ENCODE data around the gene CTDSP2.
"Not testable (repeated sequence)": the region's sequence is repeated elsewhere in the genome, so short reads cannot be mapped to it uniquely, and the experiment has no call there.

CTDSP2 gene

DNA sequence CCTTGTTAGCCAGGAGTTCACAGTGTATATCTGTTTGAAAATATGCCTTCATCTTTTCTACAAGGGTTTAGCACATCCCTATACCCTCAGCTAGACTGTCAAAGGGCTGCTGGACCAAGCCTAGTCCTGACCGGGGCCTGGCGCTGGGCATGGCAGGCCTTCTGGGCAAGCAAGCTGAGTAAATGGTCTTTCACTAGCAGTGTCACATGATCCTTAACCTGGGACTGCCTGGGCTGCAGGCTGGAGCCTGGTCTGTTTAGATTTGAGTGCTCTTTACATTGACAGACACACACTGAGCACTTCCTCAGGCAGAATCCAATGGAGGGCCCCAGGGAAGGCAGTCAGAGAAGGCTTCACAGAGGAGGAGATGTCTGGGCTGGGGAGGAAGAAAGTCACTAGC is 21.1 kb downstream of the CTDSP2 start:
- no peak for DNase-seq
- Histone ChIP-seq H3K4me3 (ENCODE audit: insufficient read depth, low read depth, low read length, poor library complexity, severe bottlenecking) (no peak overlapping the region), H3K36me3 (ENCODE audit: control insufficient read depth, insufficient read depth, low read length) (peaks cover 84% of the 10 kb centered on the region), H3K27me3 (replicated peaks; ENCODE audit: control insufficient read depth, insufficient read depth, low read length, poor library complexity, severe bottlenecking) (no peaks in the 10 kb centered on the region), H3K27ac (ENCODE audit: insufficient read depth, low read length, poor library complexity, severe bottlenecking) (no peak overlapping the region), H3K4me1 (ENCODE audit: control insufficient read depth, insufficient read depth, low read length, poor library complexity, severe bottlenecking) (no peaks in the 10 kb centered on the region), H3K9me3 (ENCODE audit: control insufficient read depth, low read length) (no peaks in the 10 kb centered on the region)

DNA sequence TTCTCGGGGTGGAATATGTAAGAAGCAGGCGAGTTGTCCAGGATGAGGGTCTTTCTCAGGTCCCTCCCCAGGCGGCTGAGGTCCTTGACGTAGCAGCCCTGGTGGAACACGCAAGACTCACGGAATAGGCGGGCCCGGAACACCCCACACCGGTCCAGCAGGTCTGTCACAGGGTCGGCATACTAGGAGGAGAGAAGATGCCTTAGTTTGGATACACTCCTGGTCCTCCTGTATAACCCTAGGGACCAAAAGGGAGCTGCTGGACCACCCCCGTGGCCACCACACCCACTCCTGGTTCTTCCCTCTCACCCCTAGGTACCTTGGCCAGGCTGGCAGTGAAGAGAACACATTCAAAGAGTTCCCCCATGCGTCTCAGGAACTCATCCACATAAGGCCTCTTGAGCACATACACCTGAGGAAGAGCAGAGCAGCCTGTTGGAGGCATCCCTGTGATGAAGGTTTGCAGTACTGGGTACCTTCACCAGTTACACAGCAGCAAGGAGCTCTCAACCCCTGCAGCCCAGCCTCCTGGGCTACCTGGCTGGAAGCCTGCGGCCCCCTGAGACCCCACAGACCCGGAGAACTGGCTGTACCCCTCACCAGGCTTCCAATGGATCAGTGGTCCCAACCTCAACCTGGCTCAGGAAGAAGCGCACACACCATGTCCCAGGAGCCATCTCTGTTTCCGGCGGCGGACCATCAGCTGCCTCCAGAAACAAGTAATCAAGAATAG is 22.5 kb downstream of the CTDSP2 start:
- H3K4me1 ChIP-seq (ENCODE audit: control insufficient read depth, insufficient read depth, low read length, poor library complexity, severe bottlenecking): no peaks in the 10 kb centered on the region
- DNase-seq: no peak
- H3K4me3 ChIP-seq (ENCODE audit: insufficient read depth, low read depth, low read length, poor library complexity, severe bottlenecking): no peak overlapping the region
- H3K36me3 ChIP-seq (ENCODE audit: control insufficient read depth, insufficient read depth, low read length): peaks cover 80% of the 10 kb centered on the region
- H3K9me3 ChIP-seq (ENCODE audit: control insufficient read depth, low read length): no peaks in the 10 kb centered on the region
- H3K27me3 ChIP-seq (replicated peaks; ENCODE audit: control insufficient read depth, insufficient read depth, low read length, poor library complexity, severe bottlenecking): no peaks in the 10 kb centered on the region
- no peak overlapping the region for H3K27ac ChIP-seq (ENCODE audit: insufficient read depth, low read length, poor library complexity, severe bottlenecking)

DNA sequence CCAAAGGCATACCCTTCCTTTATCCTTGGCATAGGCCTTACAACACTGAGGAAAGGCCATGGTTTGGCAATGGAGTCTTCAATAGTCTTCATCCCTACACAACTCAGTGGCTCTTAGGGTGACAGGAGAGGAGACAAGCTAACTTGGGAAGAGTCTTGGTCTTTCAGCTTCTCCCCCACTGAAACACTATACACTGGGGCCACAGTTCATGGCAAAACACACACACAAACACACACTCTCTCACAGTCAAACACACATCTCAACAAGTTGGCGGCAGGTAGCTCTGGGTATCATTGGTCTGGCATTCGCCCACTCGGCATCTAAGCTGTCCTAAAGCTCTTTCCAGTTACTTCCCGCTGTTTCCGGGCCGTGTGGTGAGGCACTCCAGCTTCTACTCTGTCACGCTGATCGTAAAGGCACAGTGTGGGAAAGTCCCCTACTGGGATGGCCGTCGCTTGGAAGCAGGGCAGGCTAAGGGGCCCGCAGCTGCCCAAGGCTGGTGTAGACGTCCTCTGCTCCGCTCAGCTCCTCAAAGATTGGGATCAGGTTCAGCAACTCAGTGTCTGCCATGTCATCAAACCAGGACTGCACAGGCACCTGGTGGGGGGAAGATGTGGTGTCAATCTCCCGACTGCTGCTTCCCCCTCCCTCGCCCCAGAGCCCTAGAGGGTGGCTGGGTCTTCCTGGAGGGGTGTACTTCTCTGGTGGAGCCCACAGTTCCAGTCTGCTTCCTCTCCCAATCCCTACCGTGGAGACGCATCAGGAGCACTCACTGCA is 23.2 kb downstream of the CTDSP2 start:
- Histone ChIP-seq H3K4me3 (ENCODE audit: insufficient read depth, low read depth, low read length, poor library complexity, severe bottlenecking) (no peak overlapping the region), H3K27ac (ENCODE audit: insufficient read depth, low read length, poor library complexity, severe bottlenecking) (no peak overlapping the region), H3K36me3 (ENCODE audit: control insufficient read depth, insufficient read depth, low read length) (peaks cover 73% of the 10 kb centered on the region), H3K9me3 (ENCODE audit: control insufficient read depth, low read length) (no peaks in the 10 kb centered on the region), H3K27me3 (replicated peaks; ENCODE audit: control insufficient read depth, insufficient read depth, low read length, poor library complexity, severe bottlenecking) (no peaks in the 10 kb centered on the region), H3K4me1 (ENCODE audit: control insufficient read depth, insufficient read depth, low read length, poor library complexity, severe bottlenecking) (no peaks in the 10 kb centered on the region)
- DNase-seq: no peak

DNA sequence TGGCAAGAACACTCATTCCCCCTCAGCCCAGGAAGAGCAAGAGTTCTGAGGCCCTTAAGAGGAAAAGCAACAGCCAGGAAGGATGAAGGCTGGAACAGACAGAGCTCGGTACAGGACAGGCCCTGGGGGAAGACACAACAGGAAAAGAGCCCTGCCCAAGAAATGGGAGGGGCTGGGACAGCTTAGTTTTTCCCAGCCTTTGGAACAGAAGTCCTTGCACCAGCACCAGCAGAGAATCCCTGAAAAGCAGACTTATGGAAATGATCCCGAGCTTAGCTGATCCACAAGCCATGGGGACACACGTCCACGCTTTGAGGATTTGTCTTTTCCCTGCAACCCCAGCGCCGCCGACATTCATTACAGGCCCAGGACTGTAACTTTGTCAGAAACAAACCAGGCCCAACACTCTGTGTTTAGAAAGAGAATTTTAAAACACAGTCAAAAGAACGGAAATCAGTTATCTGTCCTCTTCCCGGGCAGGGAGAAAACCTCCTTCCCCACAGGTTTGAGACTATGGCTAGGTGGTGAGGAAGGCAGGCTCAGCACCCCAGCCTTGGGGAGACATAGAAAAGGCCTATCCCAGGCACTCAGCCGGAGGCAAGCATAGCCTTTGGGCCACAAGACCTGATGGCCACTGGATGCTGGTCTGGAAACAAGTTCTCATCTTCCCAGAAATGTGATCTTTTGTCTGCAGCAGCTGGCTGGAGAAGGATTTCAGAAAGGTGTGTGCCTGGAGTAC is 24.0 kb downstream of the CTDSP2 start:
- H3K4me1 ChIP-seq (ENCODE audit: control insufficient read depth, insufficient read depth, low read length, poor library complexity, severe bottlenecking): no peaks in the 10 kb centered on the region
- H3K9me3 ChIP-seq (ENCODE audit: control insufficient read depth, low read length): no peaks in the 10 kb centered on the region
- no peaks in the 10 kb centered on the region for H3K27me3 ChIP-seq (replicated peaks; ENCODE audit: control insufficient read depth, insufficient read depth, low read length, poor library complexity, severe bottlenecking)
- H3K36me3 ChIP-seq (ENCODE audit: control insufficient read depth, insufficient read depth, low read length): peaks cover 66% of the 10 kb centered on the region
- no peak for DNase-seq
- H3K4me3 ChIP-seq (ENCODE audit: insufficient read depth, low read depth, low read length, poor library complexity, severe bottlenecking): no peak overlapping the region
- no peak overlapping the region for H3K27ac ChIP-seq (ENCODE audit: insufficient read depth, low read length, poor library complexity, severe bottlenecking)

DNA sequence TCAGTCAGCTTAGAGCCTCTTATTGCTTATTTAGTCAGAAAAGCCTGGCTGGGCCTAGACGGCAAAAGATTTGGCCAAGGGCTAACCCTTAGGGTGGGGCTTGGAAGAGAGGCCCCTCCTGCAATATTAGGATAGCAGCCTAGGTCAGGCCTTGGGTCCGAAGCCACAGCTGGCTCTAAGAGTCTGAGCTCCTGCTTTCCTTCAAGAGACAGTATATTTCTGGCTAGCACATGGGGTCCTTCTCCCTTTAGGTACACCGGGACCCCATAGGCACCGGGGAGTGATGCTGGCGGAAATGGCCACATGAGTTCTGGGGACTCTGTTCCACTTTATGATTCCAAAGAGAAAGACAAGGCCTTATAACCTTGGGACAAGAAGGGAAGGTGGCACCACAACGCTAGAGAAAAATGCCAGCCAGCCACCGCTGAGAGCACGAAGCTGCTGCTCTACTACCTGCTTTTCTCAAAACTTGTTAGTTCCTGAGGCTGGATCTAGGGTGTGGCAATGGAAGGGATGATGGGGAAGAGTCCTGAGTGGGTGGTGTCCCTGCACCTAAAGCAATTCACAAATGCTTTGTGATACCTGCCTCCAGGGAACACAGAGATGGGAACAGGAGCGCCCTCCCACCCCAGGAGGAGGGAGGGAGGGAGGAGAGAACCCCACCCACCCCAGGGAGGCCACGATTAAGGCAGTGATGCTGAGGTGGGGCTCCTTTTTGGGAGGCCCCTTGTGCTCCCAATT is 24.9 kb downstream of the CTDSP2 start:
- no peak overlapping the region for H3K27ac ChIP-seq (ENCODE audit: insufficient read depth, low read length, poor library complexity, severe bottlenecking)
- peaks cover 57% of the 10 kb centered on the region for H3K36me3 ChIP-seq (ENCODE audit: control insufficient read depth, insufficient read depth, low read length)
- H3K9me3 ChIP-seq (ENCODE audit: control insufficient read depth, low read length): no peaks in the 10 kb centered on the region
- no peak for DNase-seq
- no peaks in the 10 kb centered on the region for H3K4me1 ChIP-seq (ENCODE audit: control insufficient read depth, insufficient read depth, low read length, poor library complexity, severe bottlenecking)
- no peak overlapping the region for H3K4me3 ChIP-seq (ENCODE audit: insufficient read depth, low read depth, low read length, poor library complexity, severe bottlenecking)
- no peaks in the 10 kb centered on the region for H3K27me3 ChIP-seq (replicated peaks; ENCODE audit: control insufficient read depth, insufficient read depth, low read length, poor library complexity, severe bottlenecking)

DNA sequence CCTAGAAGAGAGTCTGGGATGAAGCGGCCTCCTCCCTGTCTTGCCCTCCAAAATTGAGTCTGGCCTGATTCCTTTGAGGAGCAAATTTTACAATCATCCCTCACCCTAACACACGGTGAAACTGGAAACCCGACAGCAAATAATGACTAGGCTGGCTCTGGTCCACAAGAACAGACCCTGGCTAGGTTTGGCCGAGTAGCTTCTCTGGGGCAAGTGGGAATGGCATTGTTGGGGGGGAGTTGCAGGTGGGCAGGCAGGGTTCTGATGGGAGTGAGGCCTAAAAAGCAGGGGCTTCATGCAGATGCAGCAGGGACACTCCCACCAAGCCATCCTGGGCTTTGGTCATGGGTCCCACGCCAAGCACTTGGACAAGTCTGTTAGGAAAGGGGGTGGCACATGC is 25.5 kb downstream of the CTDSP2 start:
- H3K27ac ChIP-seq (ENCODE audit: insufficient read depth, low read length, poor library complexity, severe bottlenecking): not testable (repeated sequence)
- peaks cover 51% of the 10 kb centered on the region for H3K36me3 ChIP-seq (ENCODE audit: control insufficient read depth, insufficient read depth, low read length)

DNA sequence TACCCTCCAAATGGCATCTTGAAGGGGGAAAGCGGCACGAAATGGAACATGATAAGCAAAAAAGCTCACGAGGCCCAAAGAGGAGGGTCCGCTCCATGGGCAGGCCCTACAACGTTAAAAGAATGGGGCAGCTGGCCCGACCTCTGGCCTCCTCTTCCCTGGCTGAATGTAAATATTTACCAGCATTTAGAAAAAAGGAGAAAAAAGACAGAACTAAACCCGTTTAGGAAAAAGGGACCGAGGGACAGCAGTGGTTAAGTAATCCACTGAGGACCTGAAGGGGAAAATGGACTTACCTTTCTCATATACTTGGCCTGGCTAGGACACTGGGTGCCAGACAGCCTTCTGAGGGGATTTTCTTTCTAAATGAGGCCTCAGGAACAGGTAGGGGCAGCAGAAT is 26.4 kb downstream of the CTDSP2 start:
- not testable (repeated sequence) for H3K4me1 ChIP-seq (ENCODE audit: control insufficient read depth, insufficient read depth, low read length, poor library complexity, severe bottlenecking); H3K4me3 ChIP-seq (ENCODE audit: insufficient read depth, low read depth, low read length, poor library complexity, severe bottlenecking); H3K9me3 ChIP-seq (ENCODE audit: control insufficient read depth, low read length); DNase-seq; H3K27me3 ChIP-seq (replicated peaks; ENCODE audit: control insufficient read depth, insufficient read depth, low read length, poor library complexity, severe bottlenecking); H3K27ac ChIP-seq (ENCODE audit: insufficient read depth, low read length, poor library complexity, severe bottlenecking)
- H3K36me3 ChIP-seq (ENCODE audit: control insufficient read depth, insufficient read depth, low read length): peaks cover 42% of the 10 kb centered on the region

More for the DNA sequence above, 25.5 kb downstream of the CTDSP2 start:
- not testable (repeated sequence) for H3K4me3 ChIP-seq (ENCODE audit: insufficient read depth, low read depth, low read length, poor library complexity, severe bottlenecking); H3K27me3 ChIP-seq (replicated peaks; ENCODE audit: control insufficient read depth, insufficient read depth, low read length, poor library complexity, severe bottlenecking); H3K4me1 ChIP-seq (ENCODE audit: control insufficient read depth, insufficient read depth, low read length, poor library complexity, severe bottlenecking); H3K9me3 ChIP-seq (ENCODE audit: control insufficient read depth, low read length); DNase-seq

DNA sequence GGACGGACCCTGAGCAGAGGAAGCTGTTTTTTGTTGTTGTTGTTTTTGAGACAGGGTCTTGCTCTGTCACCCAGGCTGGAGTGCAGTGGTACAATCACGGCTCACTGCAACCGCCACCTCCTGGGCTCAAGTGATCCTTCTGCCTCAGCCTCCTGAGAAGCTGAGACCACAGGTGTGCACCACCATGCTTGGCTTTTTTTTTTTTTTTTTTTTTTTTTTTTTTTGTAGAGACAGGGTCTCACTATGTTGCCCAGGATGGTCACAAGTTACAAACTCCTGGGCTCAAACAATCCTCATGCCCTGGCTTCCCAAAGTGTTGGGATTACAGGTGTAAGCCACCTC is 28.6 kb downstream of the CTDSP2 start:
- H3K9me3 ChIP-seq (ENCODE audit: control insufficient read depth, low read length); DNase-seq; H3K4me3 ChIP-seq (ENCODE audit: insufficient read depth, low read depth, low read length, poor library complexity, severe bottlenecking); H3K27ac ChIP-seq (ENCODE audit: insufficient read depth, low read length, poor library complexity, severe bottlenecking); H3K27me3 ChIP-seq (replicated peaks; ENCODE audit: control insufficient read depth, insufficient read depth, low read length, poor library complexity, severe bottlenecking); H3K4me1 ChIP-seq (ENCODE audit: control insufficient read depth, insufficient read depth, low read length, poor library complexity, severe bottlenecking): not testable (repeated sequence)
- peaks cover 20% of the 10 kb centered on the region for H3K36me3 ChIP-seq (ENCODE audit: control insufficient read depth, insufficient read depth, low read length)

DNA sequence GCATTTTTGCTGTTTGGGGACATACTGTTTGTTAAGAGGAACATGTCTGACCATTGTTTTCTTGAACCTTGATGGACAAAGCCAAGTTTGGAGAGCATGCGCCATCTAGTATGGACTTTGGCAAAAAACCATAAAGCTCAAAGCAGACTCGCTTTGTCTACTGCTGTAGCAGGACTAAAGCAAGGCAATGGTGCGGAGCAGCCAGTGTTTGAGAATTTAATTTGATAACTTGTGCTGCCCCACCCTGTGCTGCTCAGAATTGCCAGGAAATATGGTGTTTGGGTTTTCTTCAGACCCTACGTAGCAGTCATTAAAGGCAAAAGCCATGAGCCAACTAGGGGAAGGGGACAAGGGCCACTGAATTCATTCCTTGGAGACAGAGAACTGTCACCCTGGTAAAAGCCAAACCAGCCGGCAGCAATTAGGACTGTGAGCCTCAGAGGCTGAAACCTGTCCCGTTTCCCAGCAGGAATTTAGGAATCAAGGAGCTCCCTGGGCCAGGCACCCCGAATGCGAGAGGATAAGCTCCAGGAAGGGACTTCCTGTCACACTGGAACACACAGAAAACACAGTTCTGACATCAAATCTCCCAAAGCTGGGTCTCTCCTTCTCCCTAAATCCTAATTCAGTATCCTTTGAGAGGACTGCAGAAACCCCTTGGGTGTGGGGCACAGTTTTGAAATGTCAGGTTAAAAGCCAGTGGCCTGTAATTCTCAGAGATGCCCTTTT is 29.1 kb downstream of the CTDSP2 start:
- no peaks in the 10 kb centered on the region for H3K9me3 ChIP-seq (ENCODE audit: control insufficient read depth, low read length)
- H3K4me1 ChIP-seq (ENCODE audit: control insufficient read depth, insufficient read depth, low read length, poor library complexity, severe bottlenecking): no peaks in the 10 kb centered on the region
- peaks cover 15% of the 10 kb centered on the region for H3K36me3 ChIP-seq (ENCODE audit: control insufficient read depth, insufficient read depth, low read length)
- H3K4me3 ChIP-seq (ENCODE audit: insufficient read depth, low read depth, low read length, poor library complexity, severe bottlenecking): no peak overlapping the region
- H3K27ac ChIP-seq (ENCODE audit: insufficient read depth, low read length, poor library complexity, severe bottlenecking): no peak overlapping the region
- no peak for DNase-seq
- H3K27me3 ChIP-seq (replicated peaks; ENCODE audit: control insufficient read depth, insufficient read depth, low read length, poor library complexity, severe bottlenecking): no peaks in the 10 kb centered on the region
